IMR-90 (cell line): Measurements from ENCODE around the gene UMODL1.

ENCODE experiments used
- BHLHE40 ChIP-seq: fragments of 150-350 bp; IDR thresholded peaks from 2 replicates; pipeline ENCODE4 v1.6.1; 2016; ENCODE audit warnings: mild to moderate bottlenecking, low read depth, low read length
- CTCF ChIP-seq: conservative IDR thresholded peaks from 2 replicates; pipeline ENCODE4 v1.5.1; 2012; ENCODE audit warnings: mild to moderate bottlenecking, low read depth, low read length, improper control_type of control experiment
- ELK1 ChIP-seq: fragments of 150-350 bp; IDR thresholded peaks from 2 replicates; pipeline ENCODE4 v1.6.1; 2016; ENCODE audit warnings: low read depth, mild to moderate bottlenecking, low read length, moderate library complexity, borderline replicate concordance
- MAFK ChIP-seq: IDR thresholded peaks from 2 replicates; pipeline ENCODE4 v1.6.1; 2012; ENCODE audit warnings: low read depth, low read length, improper control_type of control experiment
- MAZ ChIP-seq: IDR thresholded peaks from 2 replicates; pipeline ENCODE4 v1.6.1; 2012; ENCODE audit warnings: low read depth, mild to moderate bottlenecking, low read length, improper control_type of control experiment, moderate library complexity, borderline replicate concordance
- POLR2A ChIP-seq: IDR thresholded peaks from 2 replicates; pipeline ENCODE4 v1.6.1; 2012; ENCODE audit warnings: mild to moderate bottlenecking, low read depth, low read length
- RAD21 ChIP-seq: IDR thresholded peaks from 2 replicates; pipeline ENCODE4 v1.6.1; 2012; ENCODE audit warnings: low read length, improper control_type of control experiment
- RFX5 ChIP-seq: IDR thresholded peaks from 2 replicates; pipeline ENCODE4 v1.8.0; 2012; ENCODE audit warnings: low read depth, mild to moderate bottlenecking, low read length, moderate library complexity
- USF2 ChIP-seq: fragments of 150-350 bp; IDR thresholded peaks from 2 replicates; pipeline ENCODE4 v1.6.1; 2017; ENCODE audit warnings: mild to moderate bottlenecking, antibody characterized with exemption, low read length, low read depth

- TF ChIP-seq CTCF (no peak), MAZ (no peak), POLR2A (no peak), RFX5 (no peak), MAFK (no peak), USF2 (no peak), ELK1 (no peak), RAD21 (no peak), BHLHE40 (no peak)
Measured at GRCh38 chr21:42179316-42179715, 108.2 kb downstream of the UMODL1 start.
